Colonic mucosa (tissue), 4 donors: ENCODE data around the gene MYDGF. TPM values are rescaled to one million over a fixed set of nuclear protein-coding genes. Genes with fewer than 3 reads are reported as not detected.

Experiments
- DNase-seq: peaks from one replicate; pipeline ENCODE4 v3.0.0-alpha.2; 2020
- H3K27ac ChIP-seq: fragments of 200-600 bp; one replicate; pipeline ENCODE4 v1.8.0; 2021
- H3K27me3 ChIP-seq: fragments of 200-600 bp; one replicate; pipeline ENCODE4 v1.8.0; 2021
- H3K36me3 ChIP-seq: fragments of 200-600 bp; one replicate; pipeline ENCODE4 v1.8.0; 2021
- H3K4me1 ChIP-seq: fragments of 200-600 bp; one replicate; pipeline ENCODE4 v1.8.0; 2021; ENCODE audit warnings: mild to moderate bottlenecking
- H3K4me3 ChIP-seq: fragments of 200-600 bp; one replicate; pipeline ENCODE4 v1.8.0; 2021
- H3K9ac ChIP-seq, 2 donors: one replicate each; pipeline ENCODE4 v1.7.0; 2013; ENCODE audit warnings: control low read depth in 2 of 2, low read depth in 2 of 2, low read length in 2 of 2
- H3K9me3 ChIP-seq: fragments of 200-600 bp; one replicate; pipeline ENCODE4 v1.8.0; 2021
- intact Hi-C: fragments of 100-400 bp; cut with DNase I; formaldehyde crosslinking; loops from one replicate; pipeline ENCODE4 v1.14.1; 2022
- total RNA-seq, 2 donors: library from RNA; stranded (reverse); fragmentation: NEBNext Ultra II Directional in 1 of 2; extraction: Animal tissue kit (Norgen Biotek cat#: 25700) in 1 of 2; gene quantifications; one replicate each; pipeline ENCODE4 v1.2.1, GENCODE V29; 2021
- TF ChIP-seq, protein P1 (sequence below): fragments of 200-600 bp; IDR thresholded peaks from one replicate; pipeline ENCODE4 v1.8.0; 2022; ENCODE audit warnings: antibody characterized with exemption, mild to moderate bottlenecking
- donor health status: healthy.
- donor health status: DM: no; HTN: no; CAD: no.
- donor health status: DM: no; HTN: no; CAD: no.

Gene MYDGF
- total RNA-seq, 2 donors from 2014 or later = 108 to 182 TPM

DNA sequence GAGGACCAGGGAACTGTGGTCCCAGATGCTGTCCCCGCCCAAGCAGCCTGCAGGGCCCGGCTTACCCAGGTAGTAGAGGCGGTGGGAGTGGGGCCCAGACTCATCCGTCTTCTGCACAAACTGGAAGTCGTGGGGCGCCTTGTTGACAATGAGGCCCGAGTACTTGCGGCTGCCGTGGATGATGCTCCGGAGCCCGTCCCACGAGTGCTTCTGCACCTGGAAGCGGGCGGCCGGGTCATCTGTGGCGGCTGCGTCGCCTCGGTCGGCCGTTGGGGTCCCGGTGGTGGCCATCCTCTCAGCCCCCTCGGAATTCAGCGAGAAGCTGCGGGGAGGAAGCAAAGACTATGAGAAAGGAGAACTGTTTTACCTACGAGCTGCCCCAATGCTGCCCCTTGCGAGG lies 43.9 kb upstream of the MYDGF start:
- peak overlapping the region; percentile 68 for H3K27ac ChIP-seq
- no peak for DNase-seq
- intact Hi-C loops = no loop called here

DNA sequence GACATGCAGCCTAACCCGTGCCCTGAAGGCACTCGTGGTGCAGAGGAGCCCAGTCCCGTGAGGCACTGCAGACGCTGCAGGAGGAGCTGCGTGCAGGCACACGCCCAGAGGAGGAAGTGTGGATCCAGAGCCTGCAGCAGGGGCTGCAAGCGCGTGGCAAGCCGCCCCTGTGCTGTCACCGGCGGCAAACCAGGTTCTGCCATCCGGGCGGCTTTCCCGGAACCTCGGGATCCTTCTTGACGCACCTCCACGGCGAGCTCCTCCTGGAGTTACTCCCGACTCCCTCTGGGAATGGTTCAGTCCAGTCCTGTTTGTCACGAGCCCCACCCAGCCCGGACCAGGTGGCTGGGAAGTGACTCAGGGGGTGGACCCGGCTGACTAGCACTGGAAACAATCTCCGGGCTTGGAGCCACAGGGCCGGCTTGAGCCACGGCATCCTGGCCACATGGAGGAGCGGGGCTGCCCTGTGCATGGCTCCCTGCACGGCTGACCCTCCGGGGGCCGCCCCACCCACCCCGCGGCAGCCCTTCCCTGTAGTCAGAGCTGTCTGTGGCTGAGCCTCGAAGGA lies 43.3 kb upstream of the MYDGF start:
- intact Hi-C loops = no loop called here
- Histone ChIP-seq H3K27me3 (no peaks in the 10 kb centered on the region), H3K4me3 (no peak overlapping the region), H3K9me3 (no peaks in the 10 kb centered on the region), H3K9ac (peak overlapping the region in 1 of 2 donors; percentile 59), H3K27ac (peak overlapping the region; percentile 68), H3K4me1 (no peaks in the 10 kb centered on the region), H3K36me3 (peaks cover 10% of the 10 kb centered on the region)
- TF ChIP-seq, protein P1, sequence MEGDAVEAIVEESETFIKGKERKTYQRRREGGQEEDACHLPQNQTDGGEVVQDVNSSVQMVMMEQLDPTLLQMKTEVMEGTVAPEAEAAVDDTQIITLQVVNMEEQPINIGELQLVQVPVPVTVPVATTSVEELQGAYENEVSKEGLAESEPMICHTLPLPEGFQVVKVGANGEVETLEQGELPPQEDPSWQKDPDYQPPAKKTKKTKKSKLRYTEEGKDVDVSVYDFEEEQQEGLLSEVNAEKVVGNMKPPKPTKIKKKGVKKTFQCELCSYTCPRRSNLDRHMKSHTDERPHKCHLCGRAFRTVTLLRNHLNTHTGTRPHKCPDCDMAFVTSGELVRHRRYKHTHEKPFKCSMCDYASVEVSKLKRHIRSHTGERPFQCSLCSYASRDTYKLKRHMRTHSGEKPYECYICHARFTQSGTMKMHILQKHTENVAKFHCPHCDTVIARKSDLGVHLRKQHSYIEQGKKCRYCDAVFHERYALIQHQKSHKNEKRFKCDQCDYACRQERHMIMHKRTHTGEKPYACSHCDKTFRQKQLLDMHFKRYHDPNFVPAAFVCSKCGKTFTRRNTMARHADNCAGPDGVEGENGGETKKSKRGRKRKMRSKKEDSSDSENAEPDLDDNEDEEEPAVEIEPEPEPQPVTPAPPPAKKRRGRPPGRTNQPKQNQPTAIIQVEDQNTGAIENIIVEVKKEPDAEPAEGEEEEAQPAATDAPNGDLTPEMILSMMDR = no peak
- DNase-seq = peak; percentile 95

More for the DNA sequence above, 43.9 kb upstream of the MYDGF start:
- no peak overlapping the region for H3K4me3 ChIP-seq
- no peaks in the 10 kb centered on the region for H3K9me3 ChIP-seq
- TF ChIP-seq, protein P1 = no peak
- peak overlapping the region in 1 of 2 donors; percentile 59 for H3K9ac ChIP-seq
- peaks cover 10% of the 10 kb centered on the region for H3K36me3 ChIP-seq
- H3K27me3 ChIP-seq = no peaks in the 10 kb centered on the region
- no peaks in the 10 kb centered on the region for H3K4me1 ChIP-seq

GRCh38 chr19:4712771-4713170 lies 42.6 kb upstream of the MYDGF start:
- TF ChIP-seq, protein P1 = no peak
- no peaks in the 10 kb centered on the region for H3K4me1 ChIP-seq
- H3K9me3 ChIP-seq = no peaks in the 10 kb centered on the region
- no peak overlapping the region for H3K4me3 ChIP-seq
- DNase-seq = no peak
- H3K27me3 ChIP-seq = no peaks in the 10 kb centered on the region
- H3K9ac ChIP-seq = peak overlapping the region in 1 of 2 donors; percentile 59
- intact Hi-C loops = no loop called here
- H3K36me3 ChIP-seq = peaks cover 10% of the 10 kb centered on the region
- H3K27ac ChIP-seq = peak overlapping the region; percentile 68

DNA sequence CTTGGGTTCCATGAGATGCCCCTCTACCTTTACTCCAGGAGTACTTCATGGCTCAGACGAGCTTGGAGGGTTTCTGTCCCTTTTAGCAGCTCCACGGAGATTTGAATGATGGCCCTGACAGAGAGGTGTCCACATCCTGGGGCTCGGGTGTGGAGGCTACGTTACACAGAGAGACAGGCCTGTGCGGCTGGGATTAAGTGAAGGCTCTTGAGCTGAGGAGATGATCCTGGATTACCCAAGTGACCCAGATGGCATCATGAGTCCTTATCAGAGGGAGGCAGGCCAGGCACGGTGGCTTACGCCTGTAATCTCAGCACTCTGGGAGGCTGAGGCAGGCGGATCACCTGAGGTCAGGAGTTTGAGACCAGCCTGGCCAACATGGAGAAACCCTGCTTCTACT lies 41.1 kb upstream of the MYDGF start:
- no peak overlapping the region for H3K4me3 ChIP-seq
- H3K9me3 ChIP-seq = no peaks in the 10 kb centered on the region
- H3K36me3 ChIP-seq = peaks cover 10% of the 10 kb centered on the region
- no peaks in the 10 kb centered on the region for H3K27me3 ChIP-seq
- H3K9ac ChIP-seq = no peak overlapping the region
- no peak overlapping the region for H3K27ac ChIP-seq
- H3K4me1 ChIP-seq = no peaks in the 10 kb centered on the region
- intact Hi-C loops = no loop called here
- TF ChIP-seq, protein P1 = no peak
- DNase-seq = no peak

DNA sequence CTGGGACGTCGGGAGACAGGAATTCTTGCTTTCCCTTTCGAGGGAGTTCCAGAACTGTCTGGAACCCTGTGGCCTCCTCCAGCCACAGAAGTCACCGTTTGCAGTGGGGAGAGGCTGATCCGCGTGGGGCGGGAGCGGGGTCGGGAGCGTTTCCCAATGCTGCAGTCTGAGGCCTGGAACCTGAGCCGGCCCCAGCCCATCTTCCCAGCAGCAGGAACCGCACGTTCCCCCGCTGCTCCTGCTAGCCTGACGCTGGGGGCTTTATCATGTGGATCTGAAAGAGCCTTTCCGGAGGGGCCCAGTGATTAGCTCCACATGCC lies 40.1 kb upstream of the MYDGF start:
- H3K36me3 ChIP-seq = peaks cover 10% of the 10 kb centered on the region
- TF ChIP-seq, protein P1 = no peak
- no peaks in the 10 kb centered on the region for H3K9me3 ChIP-seq
- H3K4me3 ChIP-seq = no peak overlapping the region
- intact Hi-C loops = no loop called here
- H3K9ac ChIP-seq = no peak overlapping the region
- no peak overlapping the region for H3K27ac ChIP-seq
- H3K4me1 ChIP-seq = peaks cover 9% of the 10 kb centered on the region
- H3K27me3 ChIP-seq = no peaks in the 10 kb centered on the region
- DNase-seq = no peak
